H1 (cell line): ENCODE measurements around the gene TPRG1L. TPM values are rescaled to one million over a fixed set of nuclear protein-coding genes. Genes with fewer than 3 reads are reported as not detected.

Experiments
- CBX5 ChIP-seq: fragments of 300-800, 300-1000 bp; sonication (generic); IDR thresholded peaks from 2 replicates; pipeline ENCODE4 v1.7.1; 2016; ENCODE audit warnings: antibody characterized with exemption, low read length, low read depth
- CEBPB ChIP-seq: IDR thresholded peaks from 2 replicates; pipeline ENCODE4 v1.6.1; 2012; ENCODE audit warnings: low read depth, low read length
- MAFK ChIP-seq: IDR thresholded peaks from 2 replicates; pipeline ENCODE4 v1.6.1; 2012; ENCODE audit warnings: low read depth, mild to moderate bottlenecking, improper control_type of control experiment, low read length
- SP1 ChIP-seq: IDR thresholded peaks from 2 replicates; pipeline ENCODE4 v1.6.1; 2011; ENCODE audit warnings: low read depth, low read length
- TEAD4 ChIP-seq: IDR thresholded peaks from 2 replicates; pipeline ENCODE4 v1.6.1; 2012; ENCODE audit warnings: low read depth, low read length, inconsistent platforms, mixed read lengths
- polyA plus RNA-seq, 7 experiments: library from polyadenylated mRNA; depleted of rRNA in 3 of 7; stranded (reverse) in 5 of 7; unstranded in 2 of 7; fragments of >200 nt in 5 of 7; fragments of 200-250 nt in 2 of 7; gene quantifications; 1 replicate in 5 of 7; 2 replicates in 1 of 7; 4 replicates in 1 of 7; pipeline versions ENCODE4 v1.2.1 to v1.2.3, GENCODE V29; 2011 to 2013; ENCODE audit warnings: missing spikeins in 2 of 7, mixed read lengths in 2 of 7
- total RNA-seq: library from RNA; stranded (reverse); fragmentation: NEBNext Ultra II Directional; extraction: Animal tissue kit (Norgen Biotek cat#: 25700); gene quantifications from 2 replicates; pipeline ENCODE4 v1.2.1, GENCODE V29; 2021

The TPRG1L gene
- total and polyA plus RNA-seq, 2 of the 8 experiments (the other 6 are each of a cell fraction or from before 2014, with no cell fraction given), result 21.7 to 22.3 TPM

- TF ChIP-seq TEAD4 (no peak), MAFK (no peak), CBX5 (no peak), SP1 (no peak), CEBPB (no peak)
Measured at GRCh38 chr1:3672231-3672970, 47.6 kb downstream of the TPRG1L start (continued).
